ENCODE measurements around the gene SLC7A14.

Gene SLC7A14

GRCh38 chr3:170496868-170497140, 89.1 kb downstream of the SLC7A14 start:
- no peak for DNase-seq (ENCODE audit: low spot score)

- no peak for DNase-seq (ENCODE audit: low spot score)
Observed at GRCh38 chr3:170496026-170496867, 89.6 kb downstream of the SLC7A14 start.

GRCh38 chr3:170494766-170495165, 91.1 kb downstream of the SLC7A14 start:
- no peak for DNase-seq (ENCODE audit: low spot score)

GRCh38 chr3:170493712-170494182, 92.1 kb downstream of the SLC7A14 start:
- DNase-seq (ENCODE audit: low spot score) = no peak

GRCh38 chr3:170491901-170492300, 94.0 kb downstream of the SLC7A14 start:
- no peak for DNase-seq (ENCODE audit: low spot score)

- no peak for DNase-seq (ENCODE audit: low spot score)
Observed at GRCh38 chr3:170490828-170491560, 94.9 kb downstream of the SLC7A14 start.

- DNase-seq (ENCODE audit: low spot score) = no peak
Observed at GRCh38 chr3:170488802-170489201, 97.1 kb downstream of the SLC7A14 start.

- no peak for DNase-seq (ENCODE audit: low spot score)
Observed at GRCh38 chr3:170487031-170487430, 98.8 kb downstream of the SLC7A14 start.

GRCh38 chr3:170486398-170486797, 99.5 kb downstream of the SLC7A14 start:
- DNase-seq (ENCODE audit: low spot score) = no peak

GRCh38 chr3:170485696-170486095, 100.2 kb downstream of the SLC7A14 start:
- DNase-seq (ENCODE audit: low spot score) = no peak

GRCh38 chr3:170485294-170485693, 100.6 kb downstream of the SLC7A14 start:
- no peak for DNase-seq (ENCODE audit: low spot score)

- no peak for DNase-seq (ENCODE audit: low spot score)
Observed at GRCh38 chr3:170484869-170485268, 101.0 kb downstream of the SLC7A14 start.

GRCh38 chr3:170483485-170484262, 102.2 kb downstream of the SLC7A14 start:
- no peak for DNase-seq (ENCODE audit: low spot score)

- DNase-seq (ENCODE audit: low spot score) = no peak
Observed at GRCh38 chr3:170482199-170482598, 103.7 kb downstream of the SLC7A14 start.

- no peak for DNase-seq (ENCODE audit: low spot score)
Observed at GRCh38 chr3:170480111-170480510, 105.8 kb downstream of the SLC7A14 start.

GRCh38 chr3:170477395-170477794, 108.5 kb downstream of the SLC7A14 start:
- DNase-seq (ENCODE audit: low spot score) = no peak

- no peak for DNase-seq (ENCODE audit: low spot score)
Observed at GRCh38 chr3:170476291-170476690, 109.6 kb downstream of the SLC7A14 start.

- no peak for DNase-seq (ENCODE audit: low spot score)
Observed at GRCh38 chr3:170475092-170475685, 110.7 kb downstream of the SLC7A14 start.

- DNase-seq (ENCODE audit: low spot score) = no peak
Observed at GRCh38 chr3:170473358-170473757, 112.5 kb downstream of the SLC7A14 start.

GRCh38 chr3:170471149-170471548, 114.7 kb downstream of the SLC7A14 start:
- DNase-seq (ENCODE audit: low spot score) = no peak

- peak; percentile 56 for DNase-seq (ENCODE audit: low spot score)
Observed at GRCh38 chr3:170470063-170471016, 115.5 kb downstream of the SLC7A14 start.

Measured in AG08396 (cell line).